ENCODE data around the gene FOXE1.

- TF ChIP-seq CTCF (IDR thresholded peaks at IDR 0.05): no peak
- no peak for TF ChIP-seq POLR2A (IDR thresholded peaks at IDR 0.05)
These were observed 42.8 kb downstream of the FOXE1 start for GRCh38 chr9:97895695-97896332.

Data from body of pancreas (tissue), 4 donors.